ENCODE results near the gene SLC35B4.

DNA sequence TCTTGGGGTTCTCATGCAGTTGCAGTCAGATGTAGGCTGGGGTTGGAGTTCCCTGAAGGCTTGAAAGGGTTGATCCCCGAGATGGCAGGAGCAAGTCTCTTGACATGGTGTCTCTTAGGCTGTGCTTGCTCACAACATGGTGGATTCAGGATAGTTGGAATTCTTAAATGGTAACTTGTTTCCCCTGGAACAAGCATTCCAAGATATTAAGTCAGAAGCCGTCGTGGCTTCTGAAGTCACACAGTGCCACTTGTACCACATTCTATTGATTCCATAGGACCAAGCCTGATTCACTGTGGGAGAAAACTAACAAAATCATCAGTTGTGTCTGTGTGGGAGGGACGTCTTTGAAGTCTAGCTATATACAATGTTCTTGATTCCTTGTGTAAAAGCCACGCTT lies 3.5 kb upstream of the SLC35B4 start:
- no peak for TF ChIP-seq CEBPB (IDR thresholded peaks at IDR 0.05; ENCODE audit: low read depth)
- TF ChIP-seq, protein P1, sequence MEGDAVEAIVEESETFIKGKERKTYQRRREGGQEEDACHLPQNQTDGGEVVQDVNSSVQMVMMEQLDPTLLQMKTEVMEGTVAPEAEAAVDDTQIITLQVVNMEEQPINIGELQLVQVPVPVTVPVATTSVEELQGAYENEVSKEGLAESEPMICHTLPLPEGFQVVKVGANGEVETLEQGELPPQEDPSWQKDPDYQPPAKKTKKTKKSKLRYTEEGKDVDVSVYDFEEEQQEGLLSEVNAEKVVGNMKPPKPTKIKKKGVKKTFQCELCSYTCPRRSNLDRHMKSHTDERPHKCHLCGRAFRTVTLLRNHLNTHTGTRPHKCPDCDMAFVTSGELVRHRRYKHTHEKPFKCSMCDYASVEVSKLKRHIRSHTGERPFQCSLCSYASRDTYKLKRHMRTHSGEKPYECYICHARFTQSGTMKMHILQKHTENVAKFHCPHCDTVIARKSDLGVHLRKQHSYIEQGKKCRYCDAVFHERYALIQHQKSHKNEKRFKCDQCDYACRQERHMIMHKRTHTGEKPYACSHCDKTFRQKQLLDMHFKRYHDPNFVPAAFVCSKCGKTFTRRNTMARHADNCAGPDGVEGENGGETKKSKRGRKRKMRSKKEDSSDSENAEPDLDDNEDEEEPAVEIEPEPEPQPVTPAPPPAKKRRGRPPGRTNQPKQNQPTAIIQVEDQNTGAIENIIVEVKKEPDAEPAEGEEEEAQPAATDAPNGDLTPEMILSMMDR (IDR thresholded peaks at IDR 0.05 in 2 of 3, conservative IDR thresholded peaks at IDR 0.05 in 1 of 3; ENCODE audit: borderline replicate concordance in 1 of 3, insufficient read depth in 1 of 3, low read depth in 2 of 3, low read length in 2 of 3): no peak
- no peak for TF ChIP-seq EGR1 (IDR thresholded peaks at IDR 0.05; ENCODE audit: low read depth)
- no peak for TF ChIP-seq EZH2 (IDR thresholded peaks at IDR 0.05)
- TF ChIP-seq SIN3A (IDR thresholded peaks at IDR 0.05; ENCODE audit: low read depth): no peak
- TF ChIP-seq POLR2A (IDR thresholded peaks at IDR 0.05; ENCODE audit: borderline replicate concordance, extremely low read depth, insufficient read depth, insufficient read length): no peak
- TF ChIP-seq, protein P2, sequence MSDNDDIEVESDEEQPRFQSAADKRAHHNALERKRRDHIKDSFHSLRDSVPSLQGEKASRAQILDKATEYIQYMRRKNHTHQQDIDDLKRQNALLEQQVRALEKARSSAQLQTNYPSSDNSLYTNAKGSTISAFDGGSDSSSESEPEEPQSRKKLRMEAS (IDR thresholded peaks at IDR 0.05): no peak

Data from HCT116 (cell line).